Immature natural killer cell (primary cell): ENCODE data around the gene NOP10. TPM values are rescaled to one million over a fixed set of nuclear protein-coding genes. Genes with fewer than 3 reads are reported as not detected.

Experiments
- DNase-seq, 3 donors: peaks; one replicate each; pipeline ENCODE4 v3.0.0; 2022; ENCODE audit warnings: mixed read lengths in 1 of 3
- H3K27ac Mint-ChIP-seq, 6 donors: one replicate each; pipeline ENCODE4 v1.8.0; 2020; ENCODE audit warnings: mixed read lengths in 6 of 6, mild to moderate bottlenecking in 5 of 6, inconsistent platforms in 4 of 6, moderate library complexity in 3 of 6
- H3K27me3 Mint-ChIP-seq, 3 donors: one replicate each; pipeline ENCODE4 v1.8.0; 2020 to 2021; ENCODE audit warnings: low read depth in 3 of 3, mild to moderate bottlenecking in 3 of 3, mixed read lengths in 3 of 3, moderate library complexity in 3 of 3, inconsistent platforms in 1 of 3
- H3K36me3 Mint-ChIP-seq, 3 donors: one replicate each; pipeline ENCODE4 v1.8.0; 2020; ENCODE audit warnings: mixed read lengths in 3 of 3, inconsistent platforms in 2 of 3, mild to moderate bottlenecking in 2 of 3
- H3K4me1 Mint-ChIP-seq, 2 donors: one replicate each; pipeline ENCODE4 v1.8.0; 2020; ENCODE audit warnings: inconsistent platforms in 2 of 2, mild to moderate bottlenecking in 2 of 2, mixed read lengths in 2 of 2, moderate library complexity in 1 of 2
- H3K4me3 Mint-ChIP-seq, 5 donors: one replicate each; pipeline ENCODE4 v1.8.0; 2020; ENCODE audit warnings: mild to moderate bottlenecking in 5 of 5, mixed read lengths in 5 of 5, inconsistent platforms in 3 of 5, moderate library complexity in 3 of 5
- H3K9me3 Mint-ChIP-seq, 6 donors: one replicate each; pipeline ENCODE4 v1.8.0; 2020; ENCODE audit warnings: mild to moderate bottlenecking in 6 of 6, mixed read lengths in 6 of 6, inconsistent platforms in 4 of 6, moderate library complexity in 3 of 6
- polyA plus RNA-seq, 3 donors: library from polyadenylated mRNA; unstranded; fragments of 300-500 nt; fragmentation: Illumina TruSeq; gene quantifications; one replicate each; pipeline ENCODE4 v1.2.3, GENCODE V29; 2021

Gene NOP10
- polyA plus RNA-seq, 3 donors from 2014 or later: 350 to 457 (median 379) TPM

- H3K4me1 Mint-ChIP-seq: peaks cover 7 to 55% of the 10 kb centered on the region in 2 donors
- H3K27ac Mint-ChIP-seq: no peak overlapping the region
- H3K9me3 Mint-ChIP-seq: no peaks in the 10 kb centered on the region
- no peak overlapping the region for H3K4me3 Mint-ChIP-seq
- H3K27me3 Mint-ChIP-seq: peaks cover 0 to 2% (median 0%) of the 10 kb centered on the region in 3 donors
- peaks cover 0 to 10% (median 0%) of the 10 kb centered on the region in 3 donors for H3K36me3 Mint-ChIP-seq
- DNase-seq: no peak
Measured at GRCh38 chr15:34301058-34301457, 41.9 kb downstream of the NOP10 start.

GRCh38 chr15:34297059-34297458 is 45.9 kb downstream of the NOP10 start:
- H3K4me3 Mint-ChIP-seq: no peak overlapping the region
- DNase-seq: no peak
- H3K27me3 Mint-ChIP-seq: peaks cover 0 to 2% (median 0%) of the 10 kb centered on the region in 3 donors
- peaks cover 0 to 10% (median under 1%) of the 10 kb centered on the region in 3 donors for H3K36me3 Mint-ChIP-seq
- H3K27ac Mint-ChIP-seq: no peak overlapping the region
- no peaks in the 10 kb centered on the region for H3K9me3 Mint-ChIP-seq
- H3K4me1 Mint-ChIP-seq: peaks cover 5 to 33% of the 10 kb centered on the region in 2 donors

- Mint-ChIP-seq H3K4me3 (no peak overlapping the region), H3K36me3 (peaks cover 0 to 11% (median 10%) of the 10 kb centered on the region in 3 donors), H3K4me1 (peaks cover 4 to 14% of the 10 kb centered on the region in 2 donors), H3K27me3 (no peaks in the 10 kb centered on the region), H3K9me3 (no peaks in the 10 kb centered on the region), H3K27ac (no peak overlapping the region)
- DNase-seq: no peak
Measured at GRCh38 chr15:34292621-34293020, 50.3 kb downstream of the NOP10 start.

Other genes with a start within 250 kb of the NOP10 start
- 100 to 1,000 TPM; 132 to 209 (median 169) TPM for gene EMC7, start 241.3 kb downstream of the NOP10 start, polyA plus RNA-seq
- gene PGBD4, start 241.1 kb downstream of the NOP10 start, polyA plus RNA-seq: under 1 TPM; 0.53 to 0.90 (median 0.87) TPM
- 10 to 100 TPM; 24.7 to 30.5 (median 26.9) TPM for gene KATNBL1, start 133.0 kb downstream of the NOP10 start, polyA plus RNA-seq
- 100 to 1,000 TPM; 186 to 340 (median 228) TPM for gene EMC4, start 118.1 kb downstream of the NOP10 start, polyA plus RNA-seq
- gene SLC12A6, start 5.4 kb downstream of the NOP10 start, polyA plus RNA-seq: 1 to 10 TPM in 2 of 3 donors, under 1 TPM in 1; 0.35 to 7.8 (median 3.3) TPM
- not detected for gene NUTM1, start 179 bp upstream of the NOP10 start, polyA plus RNA-seq
- gene LPCAT4, start 24.1 kb upstream of the NOP10 start, polyA plus RNA-seq: 1 to 10 TPM; 7.0 to 9.2 (median 7.3) TPM
- under 1 TPM; 0.73 to 0.98 (median 0.84) TPM for gene GOLGA8A, start 94.7 kb upstream of the NOP10 start, polyA plus RNA-seq
- 1 to 10 TPM; 2.5 to 6.3 (median 5.6) TPM for gene GOLGA8B, start 240.5 kb upstream of the NOP10 start, polyA plus RNA-seq